ENCODE data around the gene MUC2.
"Not testable (repeated sequence)": the region's sequence is repeated elsewhere in the genome, so short reads cannot be mapped to it uniquely, and the experiment has no call there.

Gene MUC2

GRCh38 chr11:1113405-1114201 is 38.9 kb downstream of the MUC2 start:
- no peak overlapping the region for H3K4me3 ChIP-seq (ENCODE audit: low read length)
- TF ChIP-seq ZNF274 (IDR thresholded peaks at IDR 0.05; ENCODE audit: low read depth, low read length): no peak

- H3K4me3 ChIP-seq (ENCODE audit: low read length): not testable (repeated sequence)
Measured at GRCh38 chr11:1115292-1115691, 40.6 kb downstream of the MUC2 start.

- TF ChIP-seq ZNF274 (IDR thresholded peaks at IDR 0.05; ENCODE audit: low read depth, low read length): no peak
- no peak overlapping the region for H3K4me3 ChIP-seq (ENCODE audit: low read length)
Measured at GRCh38 chr11:1116104-1116503, 41.4 kb downstream of the MUC2 start.

- H3K4me3 ChIP-seq (ENCODE audit: low read length): no peak overlapping the region
- TF ChIP-seq ZNF274 (IDR thresholded peaks at IDR 0.05; ENCODE audit: low read depth, low read length): no peak
Measured at GRCh38 chr11:1116666-1117390, 42.2 kb downstream of the MUC2 start.

GRCh38 chr11:1117992-1118391 is 43.3 kb downstream of the MUC2 start:
- TF ChIP-seq ZNF274 (IDR thresholded peaks at IDR 0.05; ENCODE audit: low read depth, low read length): no peak

DNA sequence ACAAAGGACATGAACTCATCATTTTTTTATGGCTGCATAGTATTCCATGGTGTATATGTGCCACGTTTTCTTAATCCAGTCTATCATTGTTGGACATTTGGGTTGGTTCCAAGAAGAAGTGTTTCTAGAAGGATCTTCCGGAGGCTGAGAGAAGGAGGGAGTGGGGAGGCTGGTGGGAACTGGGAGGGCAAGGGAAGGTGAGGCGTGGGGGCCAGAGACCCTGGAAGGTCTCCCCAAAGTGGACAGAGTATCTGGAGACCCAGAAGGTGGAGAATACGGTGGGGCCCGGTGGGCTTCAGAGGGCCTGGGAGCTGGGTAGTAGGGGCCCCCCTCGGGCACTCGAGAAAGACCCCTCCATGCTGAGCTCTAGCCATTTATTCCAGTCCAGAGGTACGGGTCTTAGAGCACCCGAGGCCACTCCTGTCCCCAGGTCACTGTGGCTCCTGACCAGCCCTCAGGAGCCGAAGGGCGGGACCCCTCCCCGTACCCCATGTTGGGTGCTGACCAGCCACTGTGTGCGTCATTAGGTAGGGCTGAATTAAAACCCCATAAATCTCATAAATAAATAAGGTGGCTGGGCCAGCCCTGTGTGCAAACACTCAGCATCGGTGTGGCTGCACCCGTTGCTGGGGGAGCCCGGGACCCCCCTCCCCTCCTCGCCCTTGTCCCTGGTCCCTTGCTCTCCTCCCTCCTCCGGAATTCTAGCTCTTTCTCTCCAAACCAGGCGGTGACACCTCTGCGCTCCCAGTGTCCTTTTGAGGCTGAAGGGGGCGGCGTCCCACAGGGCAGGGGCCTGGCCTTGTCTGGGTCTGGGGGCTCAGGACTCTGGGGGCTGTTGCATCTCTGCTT is 44.3 kb downstream of the MUC2 start:
- no peak for TF ChIP-seq ZNF274 (IDR thresholded peaks at IDR 0.05; ENCODE audit: low read depth, low read length)
- H3K4me3 ChIP-seq (ENCODE audit: low read length): no peak overlapping the region

More at GRCh38 chr11:1117992-1118391, 43.3 kb downstream of the MUC2 start:
- no peak overlapping the region for H3K4me3 ChIP-seq (ENCODE audit: low read length)

- H3K4me3 ChIP-seq (ENCODE audit: low read length): no peak overlapping the region
- no peak for TF ChIP-seq ZNF274 (IDR thresholded peaks at IDR 0.05; ENCODE audit: low read depth, low read length)
Measured at GRCh38 chr11:1119604-1120146, 45.0 kb downstream of the MUC2 start.

GRCh38 chr11:1120532-1121330 is 46.1 kb downstream of the MUC2 start:
- TF ChIP-seq ZNF274 (IDR thresholded peaks at IDR 0.05; ENCODE audit: low read depth, low read length): no peak
- H3K4me3 ChIP-seq (ENCODE audit: low read length): no peak overlapping the region

DNA sequence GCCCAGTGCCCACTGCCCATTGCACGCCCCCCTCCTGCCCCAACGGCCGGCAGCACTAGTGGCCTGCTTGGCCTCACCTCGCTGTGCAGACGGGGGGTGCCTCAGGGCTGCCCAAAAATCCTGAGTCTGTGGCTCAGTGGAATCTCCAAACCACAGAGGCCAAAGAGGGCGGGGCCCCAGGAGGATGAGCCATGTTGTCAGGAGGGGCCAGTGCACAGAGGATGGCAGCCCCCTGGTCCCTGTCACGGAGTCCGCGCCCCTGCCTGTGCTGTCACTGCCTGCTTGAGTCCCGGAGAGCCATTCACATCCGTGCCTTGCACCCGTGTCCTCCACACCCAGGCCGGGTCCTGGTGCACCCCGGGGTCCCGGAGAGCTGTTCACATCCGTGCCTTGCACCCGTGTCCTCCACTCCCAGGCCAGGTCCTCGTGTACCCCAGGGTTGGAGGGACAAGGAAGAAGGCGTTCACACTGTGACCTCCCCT is 46.7 kb downstream of the MUC2 start:
- no peak overlapping the region for H3K4me3 ChIP-seq (ENCODE audit: low read length)
- no peak for TF ChIP-seq ZNF274 (IDR thresholded peaks at IDR 0.05; ENCODE audit: low read depth, low read length)

DNA sequence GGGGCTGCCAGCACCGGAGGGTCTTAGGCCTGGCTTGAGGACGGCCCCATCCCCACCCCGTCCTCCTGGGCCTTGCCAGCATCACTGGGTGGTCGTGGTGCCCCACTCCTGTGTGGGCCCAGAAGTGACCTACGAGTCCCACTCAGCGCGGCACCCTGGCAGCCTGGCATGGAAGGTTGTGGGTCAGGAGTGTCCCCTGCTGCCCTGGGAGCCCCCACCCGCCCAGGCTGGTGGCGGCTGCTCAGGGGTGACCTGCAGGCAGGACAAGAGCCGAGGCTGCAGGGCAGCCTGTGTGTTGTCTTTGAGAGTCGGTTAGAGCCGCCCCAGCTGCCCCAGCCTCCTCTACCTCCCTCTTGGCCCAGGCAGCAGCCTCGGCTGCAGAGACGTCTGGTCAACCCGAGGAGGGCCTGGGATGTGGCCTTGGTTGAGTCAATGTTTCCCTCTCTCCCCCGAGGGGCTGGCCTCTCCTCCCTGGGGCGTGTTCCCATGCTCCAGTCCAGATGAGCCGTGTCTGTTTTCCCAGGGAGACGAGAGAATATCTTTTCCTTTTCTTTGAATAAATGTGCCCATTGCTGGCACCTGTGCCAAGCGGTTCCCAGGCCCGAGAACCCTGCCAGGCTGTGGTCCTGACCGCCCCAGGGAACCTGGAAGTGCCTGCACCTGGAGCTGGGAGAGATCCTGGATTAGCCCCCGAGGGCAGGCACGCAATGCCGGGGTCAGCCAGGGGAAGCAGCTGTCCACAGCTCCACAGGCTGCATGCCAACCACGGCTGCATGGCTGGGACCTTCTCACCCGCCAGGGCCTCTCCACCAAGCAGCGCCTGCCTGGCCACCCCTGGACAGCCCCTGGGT is 47.4 kb downstream of the MUC2 start:
- H3K4me3 ChIP-seq (ENCODE audit: low read length): no peak overlapping the region
- TF ChIP-seq ZNF274 (IDR thresholded peaks at IDR 0.05; ENCODE audit: low read depth, low read length): no peak

GRCh38 chr11:1122664-1123002 is 48.0 kb downstream of the MUC2 start:
- no peak overlapping the region for H3K4me3 ChIP-seq (ENCODE audit: low read length)
- no peak for TF ChIP-seq ZNF274 (IDR thresholded peaks at IDR 0.05; ENCODE audit: low read depth, low read length)

DNA sequence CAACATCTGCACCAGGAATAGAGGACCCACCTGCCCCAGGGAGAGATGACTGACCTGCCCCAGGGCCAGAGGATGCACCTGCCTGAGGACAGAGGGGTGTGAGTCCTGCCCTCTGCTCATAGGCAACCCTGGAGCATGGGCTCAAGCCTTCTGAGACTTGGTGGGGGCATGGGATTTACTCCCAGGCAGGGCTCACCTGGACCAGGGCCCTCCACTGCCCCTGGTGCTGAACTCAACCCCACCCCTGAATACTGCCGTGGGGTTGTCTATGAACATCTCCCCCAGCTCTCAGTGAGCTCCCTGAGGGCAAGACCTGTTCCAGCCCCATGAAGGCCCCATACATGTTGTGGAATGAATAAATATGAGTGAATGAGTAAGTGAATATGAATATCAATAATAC is 49.3 kb downstream of the MUC2 start:
- TF ChIP-seq ZNF274 (IDR thresholded peaks at IDR 0.05; ENCODE audit: low read depth, low read length): no peak
- H3K4me3 ChIP-seq (ENCODE audit: low read length): no peak overlapping the region

Data from GM08714 (cell line).